H1 (cell line): ENCODE measurements around the gene SRSF1. TPM values are rescaled to one million over a fixed set of nuclear protein-coding genes. Genes with fewer than 3 reads are reported as not detected.

Source experiments
- CTCF ChIA-PET: fragments of 300-600 bp; sonication (Branson Sonifier 250); formaldehyde crosslinking; loops from one replicate; lab custom pipeline; 2021; ENCODE audit not compliant: partially characterized antibody; lab: Charles Lee
- POLR2A ChIA-PET: fragments of 300-600 bp; sonication (Branson Sonifier 250); formaldehyde crosslinking; loops from one replicate; lab custom pipeline; 2021; ENCODE audit warnings: inconsistent platforms; ENCODE audit not compliant: partially characterized antibody; lab: Charles Lee
- DNase-seq, 2 experiments: peaks; one replicate each; pipeline versions ENCODE4 v3.0.0 to v3.0.0-alpha.2; 2010 to 2022; ENCODE audit warnings: low spot score in 2 of 2, low read depth in 1 of 2, mixed read lengths in 1 of 2
- FAIRE-seq: peaks from 2 replicates; lab custom pipeline; 2011; peaks lifted over from hg19 to GRCh38; lab: Jason Lieb, UNC
- H2AFZ ChIP-seq: 2 replicates; pipeline ENCODE4 v1.8.1; 2012; ENCODE audit warnings: low read length, inconsistent platforms
- H2AK5ac ChIP-seq: 2 replicates; pipeline ENCODE4 v1.6.1; 2013; ENCODE audit warnings: low read depth, low read length
- H2BK120ac ChIP-seq: replicated peaks from 2 replicates; pipeline ENCODE3; 2013; ENCODE audit warnings: low read depth, low read length, inconsistent platforms
- H2BK12ac ChIP-seq: 2 replicates; pipeline ENCODE4 v1.6.1; 2013; ENCODE audit warnings: low read depth, low read length
- H2BK15ac ChIP-seq: 2 replicates; pipeline ENCODE4 v1.6.1; 2013; ENCODE audit warnings: low read length
- H2BK20ac ChIP-seq: 2 replicates; pipeline ENCODE4 v1.6.1; 2013; ENCODE audit warnings: low read length
- H2BK5ac ChIP-seq: 2 replicates; pipeline ENCODE4 v1.6.1; 2013; ENCODE audit warnings: low read depth, low read length
- H3K14ac ChIP-seq: 2 replicates; pipeline ENCODE4 v1.6.1; 2013; ENCODE audit warnings: inconsistent platforms; ENCODE audit not compliant: insufficient read length
- H3K18ac ChIP-seq: 2 replicates; pipeline ENCODE4 v1.6.1; 2013; ENCODE audit warnings: low read length; ENCODE audit errors: extremely low read depth
- H3K23ac ChIP-seq: 2 replicates; pipeline ENCODE4 v1.6.1; 2013; ENCODE audit warnings: inconsistent platforms; ENCODE audit not compliant: insufficient read length
- H3K23me2 ChIP-seq: 2 replicates; pipeline ENCODE4 v1.6.1; 2013; ENCODE audit warnings: low read depth, low read length
- H3K27ac ChIP-seq: 2 replicates; pipeline ENCODE4 v1.6.1; 2011; ENCODE audit warnings: low read depth, low read length, inconsistent platforms
- H3K27me3 ChIP-seq, 4 experiments: replicated peaks in 1 of 4; 1 replicate in 1 of 4; 2 replicates in 3 of 4; pipeline versions ENCODE4 v1.6.1 to v1.8.1; 2011 to 2013; ENCODE audit warnings: low read length in 3 of 4, mild to moderate bottlenecking in 3 of 4, inconsistent platforms in 2 of 4, mixed read lengths in 2 of 4, moderate library complexity in 1 of 4; ENCODE audit not compliant: control insufficient read depth in 3 of 4, insufficient read depth in 3 of 4; ENCODE audit errors: extremely low read depth in 1 of 4
- H3K36me3 ChIP-seq, 4 experiments: 2 replicates each; pipeline versions ENCODE4 v1.6.1 to v1.8.1; 2011 to 2013; ENCODE audit warnings: mild to moderate bottlenecking in 4 of 4, low read length in 3 of 4, moderate library complexity in 2 of 4, control low read depth in 1 of 4, inconsistent platforms in 1 of 4; ENCODE audit not compliant: insufficient read depth in 4 of 4, control insufficient read depth in 2 of 4
- H3K4ac ChIP-seq: replicated peaks from 2 replicates; pipeline ENCODE3; 2013; ENCODE audit warnings: low read length, low read depth, mixed read lengths, inconsistent platforms; ENCODE audit not compliant: insufficient read length
- H3K4me1 ChIP-seq, 4 experiments: replicated peaks in 1 of 4; 1 replicate in 1 of 4; 2 replicates in 3 of 4; pipeline versions ENCODE4 v1.6.1 to v1.8.1; 2011 to 2013; ENCODE audit warnings: low read length in 3 of 4, inconsistent platforms in 2 of 4, mixed read lengths in 1 of 4; ENCODE audit not compliant: insufficient read depth in 4 of 4, control insufficient read depth in 3 of 4
- H3K4me2 ChIP-seq, 2 experiments: 2 replicates each; pipeline versions ENCODE4 v1.6.1 to v1.8.1; 2011 to 2013; ENCODE audit warnings: low read depth in 2 of 2, low read length in 2 of 2, control low read depth in 1 of 2, inconsistent platforms in 1 of 2, mild to moderate bottlenecking in 1 of 2; ENCODE audit not compliant: insufficient read depth in 1 of 2
- H3K4me3 ChIP-seq, 4 experiments: fragments of 200-600, 300-600 bp in 1 of 4; sonication (generic), shearing (Covaris generic), sonication (Bioruptor Twin) in 1 of 4; 2 replicates each; pipeline versions ENCODE4 v1.5.1 to v1.8.1; 2011 to 2016; ENCODE audit warnings: low read length in 4 of 4, low read depth in 3 of 4, control low read depth in 2 of 4, inconsistent platforms in 2 of 4, mild to moderate bottlenecking in 2 of 4, mixed read lengths in 1 of 4, moderate library complexity in 1 of 4; ENCODE audit not compliant: insufficient read depth in 2 of 4; ENCODE audit errors: extremely low read depth in 1 of 4
- H3K56ac ChIP-seq: replicated peaks from 2 replicates; pipeline ENCODE3; 2013; ENCODE audit warnings: low read depth, mild to moderate bottlenecking, mixed read lengths, low read length, inconsistent platforms; ENCODE audit not compliant: insufficient read length
- H3K79me1 ChIP-seq: 2 replicates; pipeline ENCODE4 v1.6.1; 2013; ENCODE audit warnings: low read depth, low read length, control low read depth
- H3K79me2 ChIP-seq, 2 experiments: 2 replicates each; pipeline versions ENCODE4 v1.6.1 to v1.8.1; 2012 to 2013; ENCODE audit warnings: low read length in 2 of 2, mild to moderate bottlenecking in 2 of 2, inconsistent platforms in 1 of 2; ENCODE audit not compliant: insufficient read depth in 2 of 2, control insufficient read depth in 1 of 2
- H3K9ac ChIP-seq, 4 experiments: replicated peaks in 1 of 4; 1 replicate in 1 of 4; 2 replicates in 3 of 4; pipeline versions ENCODE4 v1.6.1 to v1.8.1; 2011 to 2013; ENCODE audit warnings: low read depth in 3 of 4, low read length in 3 of 4, control low read depth in 2 of 4, mild to moderate bottlenecking in 2 of 4, moderate library complexity in 2 of 4, inconsistent platforms in 1 of 4; ENCODE audit errors: extremely low read depth in 1 of 4
- H3K9me3 ChIP-seq, 2 experiments: 2 replicates each; pipeline versions ENCODE4 v1.6.1 to v1.8.1; 2012 to 2013; ENCODE audit warnings: mild to moderate bottlenecking in 2 of 2, moderate library complexity in 2 of 2, control low read depth in 1 of 2, inconsistent platforms in 1 of 2, low read depth in 1 of 2, low read length in 1 of 2, mixed read lengths in 1 of 2; ENCODE audit not compliant: insufficient read depth in 2 of 2
- H4K20me1 ChIP-seq, 2 experiments: replicated peaks in 1 of 2; 2 replicates each; pipeline versions ENCODE3 to v1.8.1; 2011 to 2013; ENCODE audit warnings: inconsistent platforms in 2 of 2, low read length in 2 of 2, mild to moderate bottlenecking in 1 of 2; ENCODE audit not compliant: insufficient read depth in 2 of 2, control insufficient read depth in 1 of 2
- H4K5ac ChIP-seq: 2 replicates; pipeline ENCODE4 v1.6.1; 2013; ENCODE audit warnings: low read length, low read depth, mixed read lengths, inconsistent platforms; ENCODE audit not compliant: insufficient read length
- H4K8ac ChIP-seq: 2 replicates; pipeline ENCODE4 v1.8.0; 2013; ENCODE audit warnings: mild to moderate bottlenecking, moderate library complexity, low read length, inconsistent platforms; ENCODE audit not compliant: insufficient read depth; ENCODE audit errors: extremely low read depth
- H4K91ac ChIP-seq: replicated peaks from 2 replicates; pipeline ENCODE3; 2013; ENCODE audit warnings: low read length, mixed read lengths, inconsistent platforms; ENCODE audit not compliant: insufficient read length
- CBX5 ChIP-seq: fragments of 300-800, 300-1000 bp; sonication (generic); IDR thresholded peaks from 2 replicates; pipeline ENCODE4 v1.7.1; 2016; ENCODE audit warnings: antibody characterized with exemption, low read length, low read depth
- CREB1 ChIP-seq: IDR thresholded peaks from 2 replicates; pipeline ENCODE4 v1.6.1; 2012; ENCODE audit warnings: inconsistent platforms
- EZH2 ChIP-seq: fragments of 200-600 bp; sonication (generic); IDR thresholded peaks from 2 replicates; pipeline ENCODE4 v1.7.1; 2012; ENCODE audit warnings: low read depth, mild to moderate bottlenecking, moderate library complexity, low read length, inconsistent platforms; ENCODE audit not compliant: severe bottlenecking
- HDAC6 ChIP-seq: IDR thresholded peaks from one replicate; pipeline ENCODE4 v1.7.1; 2012; ENCODE audit warnings: low read depth, mild to moderate bottlenecking, inconsistent platforms, low read length, moderate library complexity
- MAFK ChIP-seq: IDR thresholded peaks from 2 replicates; pipeline ENCODE4 v1.6.1; 2012; ENCODE audit warnings: low read depth, mild to moderate bottlenecking, improper control_type of control experiment, low read length
- POLR2A ChIP-seq, 2 experiments: IDR thresholded peaks; 1 replicate in 1 of 2; 2 replicates in 1 of 2; pipeline ENCODE4 v1.6.1; 2011; ENCODE audit warnings: low read depth in 2 of 2, low read length in 2 of 2, mild to moderate bottlenecking in 2 of 2; ENCODE audit errors: control extremely low read depth in 1 of 2
- RAD21 ChIP-seq, 2 experiments: IDR thresholded peaks in 1 of 2; conservative IDR thresholded peaks in 1 of 2; 2 replicates each; pipeline ENCODE4 v1.6.1; 2011; ENCODE audit warnings: low read depth in 2 of 2, low read length in 2 of 2, improper control_type of control experiment in 1 of 2, inconsistent platforms in 1 of 2, mild to moderate bottlenecking in 1 of 2, moderate library complexity in 1 of 2
- RBBP5 ChIP-seq: IDR thresholded peaks from 2 replicates; pipeline ENCODE4 v1.7.1; 2012; ENCODE audit warnings: low read depth, mild to moderate bottlenecking, inconsistent platforms, low read length, moderate library complexity, borderline replicate concordance
- SAP30 ChIP-seq: fragments of 300-600 bp; sonication (generic); IDR thresholded peaks from 2 replicates; pipeline ENCODE4 v1.7.1; 2012; ENCODE audit warnings: low read length, moderate library complexity, mild to moderate bottlenecking, inconsistent platforms; ENCODE audit not compliant: insufficient read depth, insufficient replicate concordance
- SP1 ChIP-seq: IDR thresholded peaks from 2 replicates; pipeline ENCODE4 v1.6.1; 2011; ENCODE audit warnings: low read depth, low read length
- SRF ChIP-seq: IDR thresholded peaks from 2 replicates; pipeline ENCODE4 v1.6.1; 2011; ENCODE audit warnings: mild to moderate bottlenecking, low read depth, low read length, moderate library complexity
- TAF7 ChIP-seq: optimal IDR thresholded peaks from 2 replicates; pipeline ENCODE3; 2011; ENCODE audit warnings: low read depth, mild to moderate bottlenecking, inconsistent platforms, low read length, moderate library complexity, borderline replicate concordance
- TCF12 ChIP-seq: IDR thresholded peaks from 2 replicates; pipeline ENCODE4 v1.6.1; 2011; ENCODE audit warnings: low read depth, mild to moderate bottlenecking, low read length
- WGBS, 2 experiments: shearing (Covaris generic) in 1 of 2; methylation state at CpG; one replicate each; pipeline versions ENCODE4 v1.1.6 to v1.1.7; 2013 to 2015; ENCODE audit warnings: low lambda C conversion rate in 2 of 2, mixed read lengths in 2 of 2, inconsistent platforms in 1 of 2, low coverage in 1 of 2, missing lambda C conversion rate in 1 of 2; ENCODE audit not compliant: insufficient replicate concordance in 2 of 2, insufficient coverage in 1 of 2, insufficient read length in 1 of 2; ENCODE audit errors: extremely low coverage in 1 of 2, missing lambda C conversion rate in 1 of 2; 5-methylcytosine and 5-hydroxymethylcytosine counted together
- polyA plus RNA-seq, 7 experiments: library from polyadenylated mRNA; depleted of rRNA in 3 of 7; stranded (reverse) in 5 of 7; unstranded in 2 of 7; fragments of >200 nt in 5 of 7; fragments of 200-250 nt in 2 of 7; gene quantifications; 1 replicate in 5 of 7; 2 replicates in 1 of 7; 4 replicates in 1 of 7; pipeline versions ENCODE4 v1.2.1 to v1.2.3, GENCODE V29; 2011 to 2013; ENCODE audit warnings: missing spikeins in 2 of 7, mixed read lengths in 2 of 7
- total RNA-seq: library from RNA; stranded (reverse); fragmentation: NEBNext Ultra II Directional; extraction: Animal tissue kit (Norgen Biotek cat#: 25700); gene quantifications from 2 replicates; pipeline ENCODE4 v1.2.1, GENCODE V29; 2021

Gene SRSF1
- total and polyA plus RNA-seq, 2 of the 8 experiments (the other 6 are each of a cell fraction or from before 2014, with no cell fraction given): 149 to 429 TPM

GRCh38 chr17:57957886-57958285, 49.2 kb downstream of the SRSF1 start:
- Histone ChIP-seq H2BK20ac (0 out of 2 replicates have a peak overlapping the region, but pooled peaks have one; percentile 61), H3K4me2 (no peak overlapping the region), H4K8ac (no peak overlapping the region), H3K36me3 (no peaks in the 10 kb centered on the region), H3K56ac (no peak overlapping the region), H3K79me1 (no peaks in the 10 kb centered on the region), H3K27ac (no peak overlapping the region), H3K14ac (no peak overlapping the region), H3K18ac (no peak overlapping the region), H3K23ac (no peak overlapping the region), H2AK5ac (no peak overlapping the region), H3K79me2 (no peaks in the 10 kb centered on the region), H2BK120ac (no peak overlapping the region), H3K23me2 (peaks cover 8% of the 10 kb centered on the region; the same call in 1 of the 2 replicates), H2BK15ac (0 out of 2 replicates have a peak overlapping the region, but pooled peaks have one; percentile 72), H4K5ac (no peak overlapping the region), H3K4ac (no peak overlapping the region), H4K91ac (no peak overlapping the region), H3K9ac (no peak overlapping the region), H2BK12ac (0 out of 2 replicates have a peak overlapping the region, but pooled peaks have one; percentile 68), H3K9me3 (no peaks in the 10 kb centered on the region), H2AFZ (no peak overlapping the region), H3K4me3 (no peak overlapping the region), H3K27me3 (peaks cover 0 to 30% (median 20%) of the 10 kb centered on the region in 4 experiments; a peak in 6 of 7 replicates), H3K4me1 (peaks cover 10 to 20% (median 13%) of the 10 kb centered on the region in 4 experiments; a peak in 6 of 7 replicates), H2BK5ac (no peak overlapping the region), H4K20me1 (no peaks in the 10 kb centered on the region)
- DNase-seq (peak in 1 of 2 experiments; percentile 22), FAIRE-seq (no peak)
- ChIA-PET POLR2A (interaction anchor here (0.7 to 2.6 kb wide), 4 partner anchors 32 to 156 kb away, joined by 3 to 9 read pairs (median 3); no protein-coding TSS in a partner anchor), CTCF (interaction anchor here (2.6 to 13.5 kb wide), 3 partner anchors 11 to 99 kb away, joined by 9 to 162 read pairs (median 56); no protein-coding TSS in a partner anchor)
- WGBS, 2 experiments: 88% methylated on average over 3 of the region's 3 CpGs; no CpG with 5 or more reads in 1 of the 2 experiments
- TF ChIP-seq CBX5 (no peak), CREB1 (no peak), SAP30 (no peak), SRF (no peak), RAD21 (IDR thresholded peaks at IDR 0.05 in 1 of 2, conservative IDR thresholded peaks at IDR 0.05 in 1 of 2; ENCODE audit: low read depth in 2 of 2, low read length in 2 of 2) (no peak), RBBP5 (no peak), POLR2A (IDR thresholded peaks at IDR 0.05; ENCODE audit: control extremely low read depth in 1 of 2, low read depth in 2 of 2, low read length in 2 of 2) (no peak), TCF12 (no peak), EZH2 (no peak), MAFK (no peak), HDAC6 (no peak), TAF7 (no peak), SP1 (no peak)
